GM10266 (cell line): ENCODE measurements around the gene CACNA1F.

Experiments used
- DNase-seq: peaks from one replicate; pipeline ENCODE4 v3.0.0; 2012; ENCODE audit errors: extremely low spot score
- TF ChIP-seq, protein P1 (sequence below): IDR thresholded peaks from 2 replicates; pipeline ENCODE4 v1.5.1; 2012; ENCODE audit warnings: mild to moderate bottlenecking, low read depth; ENCODE audit not compliant: control insufficient read depth, insufficient read depth; ENCODE audit errors: missing control alignments

CACNA1F gene

GRCh38 chrX:49179358-49179757 is 53.8 kb downstream of the CACNA1F start:
- no peak for DNase-seq

DNA sequence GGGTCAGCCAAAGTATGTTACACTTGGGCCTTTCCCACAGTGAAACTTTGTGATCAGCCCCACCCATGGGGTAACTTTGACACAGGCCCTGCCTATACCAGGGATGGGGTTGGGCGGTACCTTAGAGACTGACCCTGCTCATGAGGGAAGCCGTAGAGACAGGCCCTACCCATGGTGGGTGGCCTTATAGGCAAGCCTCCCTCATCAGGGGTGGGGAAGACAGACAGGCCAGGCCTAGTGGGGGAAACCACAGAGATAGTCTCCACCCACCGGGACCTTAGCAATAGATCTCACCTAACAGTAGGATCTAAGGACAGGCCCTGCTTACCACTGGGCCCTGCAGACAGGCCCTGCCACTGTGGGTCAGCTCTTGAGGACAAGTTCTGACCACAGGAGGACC is 54.6 kb downstream of the CACNA1F start:
- DNase-seq = no peak
- TF ChIP-seq, protein P1, sequence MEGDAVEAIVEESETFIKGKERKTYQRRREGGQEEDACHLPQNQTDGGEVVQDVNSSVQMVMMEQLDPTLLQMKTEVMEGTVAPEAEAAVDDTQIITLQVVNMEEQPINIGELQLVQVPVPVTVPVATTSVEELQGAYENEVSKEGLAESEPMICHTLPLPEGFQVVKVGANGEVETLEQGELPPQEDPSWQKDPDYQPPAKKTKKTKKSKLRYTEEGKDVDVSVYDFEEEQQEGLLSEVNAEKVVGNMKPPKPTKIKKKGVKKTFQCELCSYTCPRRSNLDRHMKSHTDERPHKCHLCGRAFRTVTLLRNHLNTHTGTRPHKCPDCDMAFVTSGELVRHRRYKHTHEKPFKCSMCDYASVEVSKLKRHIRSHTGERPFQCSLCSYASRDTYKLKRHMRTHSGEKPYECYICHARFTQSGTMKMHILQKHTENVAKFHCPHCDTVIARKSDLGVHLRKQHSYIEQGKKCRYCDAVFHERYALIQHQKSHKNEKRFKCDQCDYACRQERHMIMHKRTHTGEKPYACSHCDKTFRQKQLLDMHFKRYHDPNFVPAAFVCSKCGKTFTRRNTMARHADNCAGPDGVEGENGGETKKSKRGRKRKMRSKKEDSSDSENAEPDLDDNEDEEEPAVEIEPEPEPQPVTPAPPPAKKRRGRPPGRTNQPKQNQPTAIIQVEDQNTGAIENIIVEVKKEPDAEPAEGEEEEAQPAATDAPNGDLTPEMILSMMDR = no peak

More at GRCh38 chrX:49179358-49179757, 53.8 kb downstream of the CACNA1F start:
- TF ChIP-seq, protein P1 = no peak

DNA sequence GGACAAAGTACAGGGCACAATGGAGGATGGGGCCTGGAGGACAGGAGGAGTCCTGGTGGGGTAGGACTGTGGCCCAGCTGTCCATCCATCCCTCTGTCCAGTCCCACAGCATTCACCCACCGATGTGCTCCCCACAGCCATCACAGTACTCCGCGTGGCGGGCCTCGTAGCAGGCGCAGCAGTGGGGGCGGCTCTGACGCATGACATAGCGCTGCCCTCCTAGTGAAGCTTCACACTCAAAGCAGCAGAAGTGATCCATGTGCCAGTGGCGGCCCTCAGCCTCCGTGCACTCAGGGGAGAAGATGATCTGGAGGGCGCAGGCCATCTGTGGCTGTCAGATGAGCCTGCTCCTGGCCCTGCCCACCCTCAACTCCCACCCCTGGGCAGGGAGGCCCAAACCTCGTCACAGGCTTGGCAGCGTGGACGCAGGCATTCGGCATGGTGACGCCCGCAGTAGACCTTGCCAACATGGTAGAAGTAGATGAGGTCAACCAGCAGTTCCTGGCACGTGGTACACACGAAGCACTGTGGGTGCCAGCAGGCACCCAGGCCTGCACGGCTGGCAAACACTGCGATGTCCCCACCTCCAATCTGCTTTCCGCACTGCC is 55.2 kb downstream of the CACNA1F start:
- TF ChIP-seq, protein P1 = no peak
- no peak for DNase-seq

GRCh38 chrX:49177338-49177833 is 55.8 kb downstream of the CACNA1F start:
- peak; percentile 10 for DNase-seq
- TF ChIP-seq, protein P1 = peak; percentile 7

DNA sequence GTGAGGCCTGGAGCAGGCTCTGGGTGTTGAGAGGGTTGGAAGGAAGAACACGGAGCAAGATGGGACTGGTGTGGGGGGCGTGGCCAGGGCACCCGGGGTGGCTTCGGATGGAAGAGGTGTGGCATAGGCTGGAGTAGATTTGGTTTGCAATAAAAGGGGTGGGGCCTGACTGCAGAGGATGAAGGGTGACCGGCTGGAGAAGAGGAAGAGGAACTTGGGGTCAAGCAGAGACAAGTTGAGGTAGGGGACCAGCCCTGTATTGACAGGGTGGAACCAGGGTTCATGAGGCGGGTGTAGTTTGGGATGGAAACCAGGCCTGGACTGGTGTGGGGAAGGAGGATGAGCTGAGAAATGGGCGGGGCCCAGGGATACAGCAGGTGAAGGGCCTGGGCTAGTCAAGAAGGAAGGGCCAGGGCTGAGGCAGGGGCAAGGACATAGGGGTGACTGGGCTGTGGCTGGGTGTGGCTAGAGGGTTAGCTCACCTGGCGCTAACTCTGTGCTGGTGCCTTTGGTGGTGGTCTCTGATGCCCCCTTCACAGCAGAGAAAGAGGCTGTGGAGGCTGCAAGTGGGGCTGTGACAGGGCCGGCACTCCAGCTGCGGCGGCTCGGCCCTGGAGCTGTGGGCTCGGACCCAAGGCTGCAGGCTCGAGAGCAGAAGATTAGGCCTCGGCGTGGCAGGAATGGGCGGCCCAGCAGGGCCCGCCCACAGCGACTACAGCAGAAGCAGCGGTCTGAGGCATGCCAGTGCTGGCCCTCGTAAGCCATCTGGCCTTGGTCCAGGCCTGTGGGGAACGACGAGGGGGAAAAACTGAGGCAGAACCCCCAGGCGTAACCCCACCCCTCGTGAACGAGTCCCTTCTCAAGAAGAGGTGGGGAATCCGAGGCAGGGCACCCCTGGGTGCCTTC is 56.5 kb downstream of the CACNA1F start:
- TF ChIP-seq, protein P1 = no peak
- DNase-seq = peak; percentile 2

DNA sequence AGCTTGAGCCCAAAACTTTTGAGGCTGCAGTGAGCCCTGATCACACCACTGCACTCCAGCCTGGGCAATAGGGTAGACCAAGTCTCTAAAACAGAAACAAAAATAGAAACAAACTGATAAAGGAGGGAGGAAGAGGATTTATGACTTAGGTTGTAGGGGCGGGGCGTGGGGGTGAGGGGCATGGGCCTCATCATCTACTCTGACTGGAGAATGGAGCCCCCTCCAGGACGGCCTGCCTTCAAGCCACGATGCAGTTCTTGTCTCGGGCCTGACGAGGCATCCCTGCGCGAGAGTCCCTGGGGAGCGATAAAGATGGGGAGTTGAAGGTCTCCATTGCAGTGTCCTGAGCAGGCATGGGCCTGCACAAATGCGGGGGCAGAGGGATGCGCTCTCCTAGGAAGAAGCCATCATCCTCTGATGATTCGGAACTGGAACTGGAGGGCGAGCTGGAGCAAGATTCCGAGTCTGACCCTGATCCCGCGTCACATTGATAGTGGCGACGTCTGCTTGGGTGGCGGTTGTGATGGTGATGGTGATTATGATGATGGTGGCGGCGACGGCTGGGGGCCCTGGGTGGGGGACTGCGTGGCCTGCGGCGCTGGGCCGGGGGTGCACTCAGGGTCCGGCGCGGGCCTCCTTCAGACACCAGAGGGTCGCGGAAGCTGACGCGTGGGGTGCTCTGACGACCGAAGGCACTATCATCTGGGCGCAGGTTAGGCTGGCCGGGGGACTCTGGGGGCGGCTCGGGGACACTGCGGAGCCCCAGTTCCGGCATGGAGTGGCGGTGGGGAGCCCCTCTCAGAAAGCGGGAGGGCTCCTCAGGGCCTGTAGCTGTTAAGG is 57.5 kb downstream of the CACNA1F start:
- TF ChIP-seq, protein P1 = no peak
- DNase-seq = no peak
